GM23338 (cell line): Measurements from ENCODE around the gene GRHPR. TPM values are rescaled to one million over a fixed set of nuclear protein-coding genes. Genes with fewer than 3 reads are reported as not detected.

ENCODE experiments used
- ATAC-seq: fragments of 200-7000 bp; cut with Tn5 transposase; 3 replicates; pipeline ENCODE4 v1.9.1; 2020
- DNase-seq: peaks from one replicate; pipeline ENCODE4 v3.0.0-alpha.2; 2015; ENCODE audit warnings: low spot score
- H2AFZ ChIP-seq: fragments of 200-600 bp; sonication (generic); 2 replicates; pipeline ENCODE4 v1.8.0; 2016; ENCODE audit warnings: antibody characterized with exemption, mild to moderate bottlenecking, moderate library complexity
- H3F3A ChIP-seq: fragments of 200-600 bp; sonication (generic); replicated peaks from 2 replicates; pipeline ENCODE4 v1.8.0; 2017; ENCODE audit warnings: antibody characterized with exemption, mixed run types, low read depth
- H3K27ac ChIP-seq: fragments of 200-600 bp; sonication (generic); 2 replicates; pipeline ENCODE4 v1.6.1; 2016; ENCODE audit warnings: low read depth
- H3K27me3 ChIP-seq: fragments of 200-600 bp; sonication (generic); 2 replicates; pipeline ENCODE4 v1.8.0; 2016; ENCODE audit warnings: mild to moderate bottlenecking, mixed run types, moderate library complexity; ENCODE audit not compliant: insufficient read depth
- H3K36me3 ChIP-seq: fragments of 200-600 bp; sonication (generic); 2 replicates; pipeline ENCODE4 v1.8.0; 2016; ENCODE audit warnings: mild to moderate bottlenecking; ENCODE audit not compliant: insufficient read depth
- H3K4me1 ChIP-seq: fragments of 200-600 bp; sonication (generic); 2 replicates; pipeline ENCODE4 v1.8.0; 2016; ENCODE audit warnings: mild to moderate bottlenecking, moderate library complexity; ENCODE audit not compliant: insufficient read depth
- H3K4me2 ChIP-seq: fragments of 200-600 bp; sonication (generic); 2 replicates; pipeline ENCODE4 v1.7.1; 2017; ENCODE audit warnings: mixed run types
- H3K4me3 ChIP-seq: fragments of 200-600 bp; sonication (generic); 2 replicates; pipeline ENCODE4 v1.6.1; 2016; ENCODE audit warnings: mixed run types
- H3K79me2 ChIP-seq: fragments of 200-600 bp; sonication (generic); replicated peaks from 2 replicates; pipeline ENCODE4 v1.8.0; 2017; ENCODE audit warnings: mild to moderate bottlenecking; ENCODE audit not compliant: insufficient read depth
- H3K9me2 ChIP-seq: fragments of 200-600 bp; sonication (generic); 2 replicates; pipeline ENCODE4 v1.8.0; 2017; ENCODE audit not compliant: insufficient read depth
- H4K20me1 ChIP-seq: fragments of 200-600 bp; sonication (generic); replicated peaks from 2 replicates; pipeline ENCODE4 v1.8.0; 2017; ENCODE audit warnings: mild to moderate bottlenecking; ENCODE audit not compliant: insufficient read depth
- H3K27ac Mint-ChIP-seq: 2 replicates; pipeline ENCODE4 v1.8.0; 2020; ENCODE audit warnings: inconsistent platforms, mild to moderate bottlenecking, moderate library complexity, mixed read lengths
- H3K27me3 Mint-ChIP-seq: 3 replicates; pipeline ENCODE4 v1.8.0; 2022; ENCODE audit warnings: low read depth, mild to moderate bottlenecking, moderate library complexity, mixed read lengths, inconsistent platforms; ENCODE audit not compliant: insufficient read depth, poor library complexity
- H3K36me3 Mint-ChIP-seq: 3 replicates; pipeline ENCODE4 v1.8.0; 2021; ENCODE audit warnings: low read depth, mild to moderate bottlenecking, inconsistent platforms, moderate library complexity, mixed read lengths
- H3K4me1 Mint-ChIP-seq: 3 replicates; pipeline ENCODE4 v1.8.0; 2020; ENCODE audit warnings: mild to moderate bottlenecking, inconsistent platforms, mixed read lengths
- H3K4me3 Mint-ChIP-seq: 3 replicates; pipeline ENCODE4 v1.8.0; 2021; ENCODE audit warnings: moderate library complexity, mild to moderate bottlenecking, inconsistent platforms, mixed read lengths
- H3K9me3 Mint-ChIP-seq: 3 replicates; pipeline ENCODE4 v1.8.0; 2020; ENCODE audit warnings: moderate library complexity, mild to moderate bottlenecking, inconsistent platforms, mixed read lengths
- CREB1 ChIP-seq: fragments of 250-450 bp; sonication (Bioruptor Pico); IDR thresholded peaks from 2 replicates; pipeline ENCODE4 v1.5.0; 2020; ENCODE audit warnings: low read depth, mild to moderate bottlenecking, moderate library complexity
- CTCF ChIP-seq, 2 experiments: fragments of 200-600 bp in 1 of 2; sonication (generic) in 1 of 2; conservative IDR thresholded peaks; 2 replicates each; pipeline versions ENCODE4 v1.5.1 to v1.6.1; 2016 to 2017; ENCODE audit warnings: antibody characterized with exemption in 2 of 2, low read depth in 2 of 2, mild to moderate bottlenecking in 2 of 2, moderate library complexity in 1 of 2
- EZH2 ChIP-seq: fragments of 200-600 bp; sonication (generic); IDR thresholded peaks from one replicate; pipeline ENCODE4 v1.8.0; 2017; ENCODE audit warnings: antibody characterized with exemption, mild to moderate bottlenecking, low read depth; ENCODE audit not compliant: unreplicated experiment
- EZH2phosphoT487 ChIP-seq: fragments of 200-600 bp; sonication (generic); IDR thresholded peaks from one replicate; pipeline ENCODE4 v1.8.1; 2018; ENCODE audit warnings: antibody characterized with exemption; ENCODE audit not compliant: unreplicated experiment
- NANOG ChIP-seq: IDR thresholded peaks from 2 replicates; pipeline ENCODE4 v1.6.1; 2016; ENCODE audit warnings: antibody characterized with exemption, borderline replicate concordance
- POLR2AphosphoS5 ChIP-seq: IDR thresholded peaks from 2 replicates; pipeline ENCODE4 v1.6.1; 2016; ENCODE audit warnings: antibody characterized with exemption, low read depth
- STAT1 ChIP-seq: IDR thresholded peaks from one replicate; pipeline ENCODE4 v1.6.1; 2016; ENCODE audit warnings: antibody characterized with exemption; ENCODE audit not compliant: unreplicated experiment
- ZNF114 ChIP-seq: fragments of 250-450 bp; sonication (Bioruptor Pico); IDR thresholded peaks from 2 replicates; pipeline ENCODE4 v1.5.0; 2020; ENCODE audit warnings: mild to moderate bottlenecking, moderate library complexity
- polyA plus RNA-seq: library from polyadenylated mRNA; unstranded; fragments of >200 nt; fragmentation: Nextera tagmentation; extraction: Ambion mirVana; gene quantifications from 2 replicates; pipeline ENCODE4 v1.2.1, GENCODE V29; 2016
- total RNA-seq: library from RNA; depleted of rRNA; stranded (reverse); fragments of >200 nt; shearing (Covaris generic); gene quantifications from 2 replicates; pipeline ENCODE4 v1.2.3, GENCODE V29; 2014
- TF ChIP-seq, protein P1 (sequence below): IDR thresholded peaks from 2 replicates; pipeline ENCODE4 v1.6.1; 2016; ENCODE audit warnings: antibody characterized with exemption
- TF ChIP-seq, protein P2 (sequence below): IDR thresholded peaks from one replicate; pipeline ENCODE4 v1.6.1; 2018; ENCODE audit warnings: antibody characterized with exemption; ENCODE audit not compliant: unreplicated experiment

Gene GRHPR
- total and polyA plus RNA-seq, 2 experiments from 2014 or later = 69.0 to 128 TPM

DNA sequence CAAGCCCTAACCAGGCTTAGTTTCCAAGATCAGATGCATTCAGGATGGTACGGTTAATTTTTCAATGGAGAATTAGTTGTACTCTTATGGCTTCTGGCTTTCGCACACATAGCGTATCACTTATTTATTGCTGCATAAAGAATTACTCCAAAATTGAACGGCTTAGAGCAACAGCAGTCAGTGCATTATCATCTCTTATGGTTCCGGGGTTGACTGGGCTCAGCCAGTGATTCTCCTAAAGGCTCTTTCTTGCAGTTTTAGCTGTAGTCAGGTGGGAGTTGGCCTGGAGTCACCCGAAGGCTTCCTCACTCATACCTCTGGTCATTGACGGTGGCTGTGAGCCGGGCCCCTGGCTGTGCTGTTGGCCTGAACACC is 595 bp upstream of the GRHPR start:
- Histone ChIP-seq H2AFZ (peak overlapping the region; percentile 84), H3K36me3 (peaks cover 1% of the 10 kb centered on the region; the same call in 1 of the 2 replicates), H3K4me1 (peaks cover 8% of the 10 kb centered on the region), H3K4me3 (peak overlapping the region; percentile 92), H3K27ac (peak overlapping the region; percentile 78; the same call in 1 of the 2 replicates), H3K27me3 (no peaks in the 10 kb centered on the region), H4K20me1 (0 out of 2 replicates have a peak, but pooled peaks cover 4% of the 10 kb centered on the region), H3K79me2 (peaks cover 15% of the 10 kb centered on the region), H3F3A (peaks cover 7% of the 10 kb centered on the region; the same call in 1 of the 2 replicates), H3K4me2 (peak overlapping the region; percentile 87), H3K9me2 (no peaks in the 10 kb centered on the region)
- ATAC-seq (no peak), DNase-seq (no peak)
- Mint-ChIP-seq H3K9me3 (no peaks in the 10 kb centered on the region), H3K36me3 (peaks cover 17% of the 10 kb centered on the region), H3K4me3 (peak overlapping the region; percentile 93), H3K27ac (peak overlapping the region; percentile 85), H3K27me3 (peaks cover 11% of the 10 kb centered on the region), H3K4me1 (peaks cover 19% of the 10 kb centered on the region; the same call in 2 of the 3 replicates)
- TF ChIP-seq CTCF (conservative IDR thresholded peaks at IDR 0.05; ENCODE audit: low read depth in 2 of 2) = no peak
- TF ChIP-seq, protein P1, sequence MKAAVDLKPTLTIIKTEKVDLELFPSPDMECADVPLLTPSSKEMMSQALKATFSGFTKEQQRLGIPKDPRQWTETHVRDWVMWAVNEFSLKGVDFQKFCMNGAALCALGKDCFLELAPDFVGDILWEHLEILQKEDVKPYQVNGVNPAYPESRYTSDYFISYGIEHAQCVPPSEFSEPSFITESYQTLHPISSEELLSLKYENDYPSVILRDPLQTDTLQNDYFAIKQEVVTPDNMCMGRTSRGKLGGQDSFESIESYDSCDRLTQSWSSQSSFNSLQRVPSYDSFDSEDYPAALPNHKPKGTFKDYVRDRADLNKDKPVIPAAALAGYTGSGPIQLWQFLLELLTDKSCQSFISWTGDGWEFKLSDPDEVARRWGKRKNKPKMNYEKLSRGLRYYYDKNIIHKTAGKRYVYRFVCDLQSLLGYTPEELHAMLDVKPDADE = no peak
- TF ChIP-seq, protein P2, sequence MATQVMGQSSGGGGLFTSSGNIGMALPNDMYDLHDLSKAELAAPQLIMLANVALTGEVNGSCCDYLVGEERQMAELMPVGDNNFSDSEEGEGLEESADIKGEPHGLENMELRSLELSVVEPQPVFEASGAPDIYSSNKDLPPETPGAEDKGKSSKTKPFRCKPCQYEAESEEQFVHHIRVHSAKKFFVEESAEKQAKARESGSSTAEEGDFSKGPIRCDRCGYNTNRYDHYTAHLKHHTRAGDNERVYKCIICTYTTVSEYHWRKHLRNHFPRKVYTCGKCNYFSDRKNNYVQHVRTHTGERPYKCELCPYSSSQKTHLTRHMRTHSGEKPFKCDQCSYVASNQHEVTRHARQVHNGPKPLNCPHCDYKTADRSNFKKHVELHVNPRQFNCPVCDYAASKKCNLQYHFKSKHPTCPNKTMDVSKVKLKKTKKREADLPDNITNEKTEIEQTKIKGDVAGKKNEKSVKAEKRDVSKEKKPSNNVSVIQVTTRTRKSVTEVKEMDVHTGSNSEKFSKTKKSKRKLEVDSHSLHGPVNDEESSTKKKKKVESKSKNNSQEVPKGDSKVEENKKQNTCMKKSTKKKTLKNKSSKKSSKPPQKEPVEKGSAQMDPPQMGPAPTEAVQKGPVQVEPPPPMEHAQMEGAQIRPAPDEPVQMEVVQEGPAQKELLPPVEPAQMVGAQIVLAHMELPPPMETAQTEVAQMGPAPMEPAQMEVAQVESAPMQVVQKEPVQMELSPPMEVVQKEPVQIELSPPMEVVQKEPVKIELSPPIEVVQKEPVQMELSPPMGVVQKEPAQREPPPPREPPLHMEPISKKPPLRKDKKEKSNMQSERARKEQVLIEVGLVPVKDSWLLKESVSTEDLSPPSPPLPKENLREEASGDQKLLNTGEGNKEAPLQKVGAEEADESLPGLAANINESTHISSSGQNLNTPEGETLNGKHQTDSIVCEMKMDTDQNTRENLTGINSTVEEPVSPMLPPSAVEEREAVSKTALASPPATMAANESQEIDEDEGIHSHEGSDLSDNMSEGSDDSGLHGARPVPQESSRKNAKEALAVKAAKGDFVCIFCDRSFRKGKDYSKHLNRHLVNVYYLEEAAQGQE = no peak
- TF ChIP-seq EZH2phosphoT487 = no peak
- TF ChIP-seq CREB1 (CRISPR knock-in tag) = no peak
- no peak for TF ChIP-seq STAT1
- no peak for TF ChIP-seq NANOG
- no peak for TF ChIP-seq POLR2AphosphoS5

- peaks cover 7% of the 10 kb centered on the region; the same call in 1 of the 2 replicates for H3F3A ChIP-seq
- H3K36me3 ChIP-seq = peaks cover 7% of the 10 kb centered on the region; the same call in 1 of the 2 replicates
- H2AFZ ChIP-seq = no peak overlapping the region
- H3K9me3 Mint-ChIP-seq = no peaks in the 10 kb centered on the region
- ATAC-seq (no peak), DNase-seq (no peak)
- H3K79me2 ChIP-seq = peaks cover 15% of the 10 kb centered on the region
- H3K27me3 Mint-ChIP-seq = peaks cover 13% of the 10 kb centered on the region
- H3K4me1 Mint-ChIP-seq = peaks cover 19% of the 10 kb centered on the region; the same call in 2 of the 3 replicates
- peak overlapping the region; percentile 93 for H3K4me3 Mint-ChIP-seq
- H3K36me3 Mint-ChIP-seq = peaks cover 33% of the 10 kb centered on the region
- H3K4me2 ChIP-seq = peak overlapping the region; percentile 87
- no peak overlapping the region for H3K27ac Mint-ChIP-seq
- H3K4me3 ChIP-seq = peak overlapping the region; percentile 92
- H3K27me3 ChIP-seq = no peaks in the 10 kb centered on the region
- H4K20me1 ChIP-seq = peaks cover 4% of the 10 kb centered on the region; the same call in 1 of the 2 replicates
- no peak overlapping the region for H3K27ac ChIP-seq
- no peaks in the 10 kb centered on the region for H3K9me2 ChIP-seq
- peaks cover 8% of the 10 kb centered on the region for H3K4me1 ChIP-seq
- TF ChIP-seq NANOG (no peak), EZH2 (no peak), ZNF114 (CRISPR knock-in tag) (no peak)
- TF ChIP-seq, protein P1 = no peak
Measured at GRCh38 chr9:37423508-37423907, 1.0 kb downstream of the GRHPR start.
